GM18507 (cell line): ENCODE data around the gene PPP2R5E.
A peak's percentile ranks its signal among the peaks of the same experiment; 100 is the strongest.

Experiments used
- DNase-seq: peaks from one replicate; pipeline ENCODE4 v3.0.0; 2011; ENCODE audit warnings: low read depth; ENCODE audit not compliant: insufficient read length; ENCODE audit errors: extremely low spot score
- FAIRE-seq: peaks from 2 replicates; lab custom pipeline; 2011; peaks lifted over from hg19 to GRCh38; lab: Jason Lieb, UNC

The PPP2R5E gene

GRCh38 chr14:63443361-63443760 lies 99.8 kb downstream of the PPP2R5E start:
- DNase-seq (no peak), FAIRE-seq (no peak)

GRCh38 chr14:63438065-63438757 lies 105.0 kb downstream of the PPP2R5E start:
- DNase-seq (no peak), FAIRE-seq (peak; percentile 29)

GRCh38 chr14:63436286-63437098 lies 106.7 kb downstream of the PPP2R5E start:
- FAIRE-seq (no peak), DNase-seq (no peak)

GRCh38 chr14:63435838-63436237 lies 107.3 kb downstream of the PPP2R5E start:
- FAIRE-seq: no peak
- DNase-seq: no peak

- FAIRE-seq: peak; percentile 35
- DNase-seq: no peak
Measured at GRCh38 chr14:63435204-63435603, 108.0 kb downstream of the PPP2R5E start.

- FAIRE-seq: no peak
- no peak for DNase-seq
Measured at GRCh38 chr14:63432888-63433552, 110.2 kb downstream of the PPP2R5E start.

- FAIRE-seq: no peak
- DNase-seq: no peak
Measured at GRCh38 chr14:63432228-63432627, 110.9 kb downstream of the PPP2R5E start.

GRCh38 chr14:63431466-63431865 lies 111.7 kb downstream of the PPP2R5E start:
- DNase-seq (no peak), FAIRE-seq (no peak)

GRCh38 chr14:63428486-63428885 lies 114.7 kb downstream of the PPP2R5E start:
- DNase-seq (no peak), FAIRE-seq (peak; percentile 29)

GRCh38 chr14:63426838-63427352 lies 116.3 kb downstream of the PPP2R5E start:
- DNase-seq (no peak), FAIRE-seq (no peak)

- DNase-seq (no peak), FAIRE-seq (no peak)
Measured at GRCh38 chr14:63423889-63424288, 119.3 kb downstream of the PPP2R5E start.

- FAIRE-seq (no peak), DNase-seq (no peak)
Measured at GRCh38 chr14:63423381-63423780, 119.8 kb downstream of the PPP2R5E start.

GRCh38 chr14:63421919-63422318 lies 121.3 kb downstream of the PPP2R5E start:
- DNase-seq (no peak), FAIRE-seq (no peak)

- FAIRE-seq: no peak
Measured at GRCh38 chr14:63421226-63421625, 122.0 kb downstream of the PPP2R5E start.

GRCh38 chr14:63418020-63418419 lies 125.2 kb downstream of the PPP2R5E start:
- FAIRE-seq (no peak), DNase-seq (no peak)

More at GRCh38 chr14:63421226-63421625, 122.0 kb downstream of the PPP2R5E start:
- DNase-seq: no peak

- FAIRE-seq: no peak
- no peak for DNase-seq
Measured at GRCh38 chr14:63413009-63413408, 130.2 kb downstream of the PPP2R5E start.

- no peak for FAIRE-seq
- no peak for DNase-seq
Measured at GRCh38 chr14:63406333-63406732, 136.8 kb downstream of the PPP2R5E start.

- FAIRE-seq (no peak), DNase-seq (no peak)
Measured at GRCh38 chr14:63405715-63406114, 137.5 kb downstream of the PPP2R5E start.

- no peak for FAIRE-seq
Measured at GRCh38 chr14:63404906-63405305, 138.3 kb downstream of the PPP2R5E start.

GRCh38 chr14:63401646-63402045 lies 141.5 kb downstream of the PPP2R5E start:
- FAIRE-seq (no peak), DNase-seq (no peak)

More at GRCh38 chr14:63404906-63405305, 138.3 kb downstream of the PPP2R5E start:
- DNase-seq: no peak
